Astrocyte of the spinal cord (primary cell): ENCODE measurements around the gene PISD.

Experiments
- DNase-seq: peaks from one replicate; pipeline ENCODE4 v3.0.0; 2011; ENCODE audit warnings: low read depth, low spot score
- H3K4me3 ChIP-seq: 2 replicates; pipeline ENCODE4 v1.5.1; 2011; ENCODE audit warnings: low read depth, mild to moderate bottlenecking, low read length, moderate library complexity
- CTCF ChIP-seq: IDR thresholded peaks from 2 replicates; pipeline ENCODE4 v1.5.1; 2012; ENCODE audit warnings: low read depth, mild to moderate bottlenecking, low read length, inconsistent platforms
- in situ Hi-C: cut with HindIII; loops from 2 replicates; pipeline ENCODE4 v1.10.0; 2017; ENCODE audit warnings: low sequenced_read_pairs

The PISD gene

GRCh38 chr22:31623592-31624304, 38.3 kb downstream of the PISD start:
- H3K4me3 ChIP-seq, result no peak overlapping the region
- DNase-seq, result no peak
- in situ Hi-C loops, result no loop called here
- no peak for TF ChIP-seq CTCF

- H3K4me3 ChIP-seq, result no peak overlapping the region
- in situ Hi-C loops, result no loop called here
- no peak for TF ChIP-seq CTCF
- no peak for DNase-seq
Measured at GRCh38 chr22:31622980-31623379, 39.0 kb downstream of the PISD start.

- in situ Hi-C loops, result no loop called here
- H3K4me3 ChIP-seq, result no peak overlapping the region
- TF ChIP-seq CTCF, result no peak
- no peak for DNase-seq
Measured at GRCh38 chr22:31621507-31622124, 40.4 kb downstream of the PISD start.

GRCh38 chr22:31620756-31621480, 41.1 kb downstream of the PISD start:
- in situ Hi-C loops, result no loop called here
- no peak for DNase-seq
- no peak overlapping the region for H3K4me3 ChIP-seq
- TF ChIP-seq CTCF, result no peak

GRCh38 chr22:31619611-31620300, 42.3 kb downstream of the PISD start:
- DNase-seq, result no peak
- no peak for TF ChIP-seq CTCF
- in situ Hi-C loops, result no loop called here
- H3K4me3 ChIP-seq, result no peak overlapping the region

- no peak overlapping the region for H3K4me3 ChIP-seq
- TF ChIP-seq CTCF, result no peak
Measured at GRCh38 chr22:31618471-31619176, 43.4 kb downstream of the PISD start.

More at GRCh38 chr22:31618471-31619176, 43.4 kb downstream of the PISD start:
- in situ Hi-C loops, result no loop called here
- DNase-seq, result no peak
